SW480 (cell line): ENCODE results near the gene FKBP5.
"Not testable (repeated sequence)": the region's sequence is repeated elsewhere in the genome, so short reads cannot be mapped to it uniquely, and the experiment has no call there.

Source experiments
- DNase-seq: peaks from one replicate; pipeline ENCODE4 v3.0.0-alpha.2; 2016; ENCODE audit warnings: low spot score

Gene FKBP5

GRCh38 chr6:35611240-35611639, 77.5 kb downstream of the FKBP5 start:
- no peak for DNase-seq

DNA sequence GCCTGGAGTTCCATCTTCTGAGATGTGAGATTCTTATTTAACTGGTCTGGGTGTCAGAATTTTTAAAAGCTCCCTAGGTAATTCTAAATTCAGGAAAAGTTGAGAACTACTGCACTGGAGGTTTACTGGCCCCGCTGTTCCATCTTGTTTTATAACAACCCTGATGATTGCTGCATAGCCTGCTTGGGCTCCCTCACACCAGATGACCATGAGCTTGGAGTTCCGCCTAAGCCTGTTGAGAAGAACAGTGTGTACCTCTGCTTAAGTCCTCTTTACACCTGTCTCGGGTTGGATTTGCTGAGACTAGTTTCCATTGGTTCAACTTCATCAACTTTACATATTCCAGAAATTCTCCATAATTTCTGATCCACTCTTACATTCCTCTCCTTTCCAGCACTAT, 77.9 kb downstream of the FKBP5 start:
- no peak for DNase-seq

DNA sequence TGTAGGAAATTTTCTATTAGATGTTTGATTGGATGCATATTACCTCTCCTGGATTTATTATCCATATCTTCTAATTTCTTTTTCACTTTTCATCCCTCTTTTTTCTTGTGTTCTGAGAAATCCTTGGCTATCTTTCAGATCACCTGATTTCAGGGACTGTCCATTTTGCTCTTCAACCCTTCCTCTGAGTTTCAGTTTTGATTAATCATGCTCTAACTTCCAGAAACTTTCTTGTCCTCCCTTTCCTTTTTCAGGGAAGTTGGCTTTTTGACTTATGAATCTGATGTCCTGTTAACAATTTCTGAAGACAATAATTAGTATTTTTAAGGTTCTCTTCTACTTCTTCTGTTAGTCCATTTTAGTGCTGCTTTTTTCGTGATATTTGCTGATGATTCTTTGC, 79.1 kb downstream of the FKBP5 start:
- no peak for DNase-seq

DNA sequence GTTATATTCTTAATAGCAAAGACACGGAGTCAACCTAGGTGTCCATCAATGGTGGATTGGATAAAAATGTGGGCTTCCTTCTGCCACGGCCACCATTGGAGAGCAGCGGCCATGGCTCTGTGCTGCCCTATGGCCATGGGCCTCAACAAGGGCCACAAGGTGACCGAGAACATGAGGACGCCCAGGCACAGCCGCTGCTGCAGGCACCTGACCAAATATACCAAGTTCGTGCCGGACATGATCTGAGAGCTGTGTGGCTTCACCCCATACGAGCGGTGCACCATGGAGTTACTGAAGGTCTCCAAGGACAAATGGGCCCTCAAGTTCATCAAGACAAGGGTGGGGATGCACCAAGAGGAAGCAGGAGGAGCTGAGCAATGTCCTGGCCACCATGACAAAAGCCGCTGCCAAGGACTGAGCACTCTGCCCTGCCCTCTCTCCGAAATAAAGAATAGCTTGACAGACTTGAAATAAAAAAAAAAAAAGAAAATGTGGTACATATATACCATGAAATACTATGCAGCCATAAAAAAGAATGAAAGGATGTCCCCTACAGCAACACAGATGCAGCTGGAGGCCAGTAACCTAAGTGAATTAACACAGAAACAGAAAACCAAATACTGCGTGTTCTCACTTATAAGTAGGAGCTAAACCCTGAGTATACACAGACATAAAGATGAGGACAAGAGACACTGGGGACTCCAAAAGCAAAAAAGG, 81.0 kb downstream of the FKBP5 start:
- DNase-seq = no peak

- DNase-seq = no peak
Measured at GRCh38 chr6:35605600-35605999, 83.1 kb downstream of the FKBP5 start.

DNA sequence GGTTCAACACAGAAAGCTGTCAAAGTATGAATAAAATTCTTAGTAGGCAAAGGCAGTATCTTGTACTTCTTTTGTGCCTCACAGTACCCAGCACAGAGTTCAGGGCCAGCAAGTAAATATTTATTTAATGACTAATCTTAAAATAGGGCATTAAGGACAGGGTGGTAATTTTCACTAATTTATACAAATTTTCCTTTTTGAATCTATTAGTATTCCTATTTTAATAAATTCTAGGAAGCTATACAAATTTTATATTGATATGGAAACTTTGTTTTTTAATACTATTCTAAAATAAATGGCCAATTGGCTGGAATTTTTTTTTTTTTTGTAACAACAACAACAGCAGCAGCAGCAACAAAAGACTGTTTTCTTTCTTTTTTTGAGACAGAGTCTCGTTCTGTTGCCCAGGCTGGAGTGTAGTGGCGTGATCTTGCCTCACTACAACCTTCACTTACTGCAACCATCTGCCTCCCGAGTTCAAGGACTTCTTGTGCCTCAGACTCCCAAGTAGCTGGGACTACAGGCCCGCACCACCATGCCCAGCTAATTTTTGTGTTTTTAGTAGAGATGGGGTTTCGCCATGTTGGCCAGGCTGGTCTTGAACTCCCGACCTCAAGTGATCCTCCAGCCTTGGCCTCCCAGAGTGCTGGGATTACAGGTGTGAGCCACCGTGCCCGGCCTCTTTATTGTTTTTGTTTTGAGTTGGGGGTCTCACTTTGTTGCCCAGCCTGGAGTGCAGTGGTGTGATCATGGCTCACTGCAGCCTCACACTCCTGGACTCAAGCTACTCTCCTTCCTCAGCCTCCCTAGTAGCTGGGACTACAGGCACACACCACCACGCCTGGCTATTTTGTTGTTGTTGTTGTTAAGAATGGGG, 85.2 kb downstream of the FKBP5 start:
- DNase-seq = no peak

GRCh38 chr6:35602133-35602946, 86.4 kb downstream of the FKBP5 start:
- DNase-seq = no peak

DNA sequence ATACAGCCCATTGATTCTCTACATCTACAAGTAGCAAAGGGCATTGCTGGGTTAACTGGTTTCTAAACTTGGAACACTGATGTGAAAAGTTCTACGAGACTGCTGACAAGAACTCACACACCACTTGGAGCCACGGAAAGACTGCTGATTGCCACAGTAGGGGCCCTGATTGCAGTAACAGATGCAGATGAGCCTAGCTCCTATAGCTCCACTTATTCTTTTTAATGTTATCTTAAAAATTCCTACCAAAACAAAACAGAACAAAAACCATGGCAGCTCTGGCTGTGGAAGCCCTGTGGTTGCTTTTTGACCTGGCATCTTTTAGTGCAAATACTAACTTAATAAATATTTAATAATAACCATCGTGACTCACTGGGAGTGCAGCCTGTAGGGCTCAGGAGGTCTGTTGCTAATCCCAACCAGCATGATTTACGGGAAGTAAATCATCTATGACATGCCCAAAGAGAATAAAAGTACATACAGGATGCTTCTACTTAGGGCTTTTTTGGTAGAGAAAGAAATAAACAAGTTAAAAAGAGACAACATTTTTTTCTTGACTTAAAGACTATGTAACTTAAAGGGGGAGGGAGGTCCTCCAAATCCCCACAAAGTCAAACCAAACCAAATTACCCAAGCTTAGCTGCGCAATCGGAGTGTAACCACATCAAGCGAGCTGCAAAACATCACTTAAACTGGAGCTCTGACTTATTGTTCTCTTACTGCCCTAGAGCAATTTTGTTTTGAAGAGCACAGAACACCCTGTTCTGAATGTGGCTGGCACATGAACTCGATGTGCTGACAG, 87.2 kb downstream of the FKBP5 start:
- peak; percentile 41 for DNase-seq

DNA sequence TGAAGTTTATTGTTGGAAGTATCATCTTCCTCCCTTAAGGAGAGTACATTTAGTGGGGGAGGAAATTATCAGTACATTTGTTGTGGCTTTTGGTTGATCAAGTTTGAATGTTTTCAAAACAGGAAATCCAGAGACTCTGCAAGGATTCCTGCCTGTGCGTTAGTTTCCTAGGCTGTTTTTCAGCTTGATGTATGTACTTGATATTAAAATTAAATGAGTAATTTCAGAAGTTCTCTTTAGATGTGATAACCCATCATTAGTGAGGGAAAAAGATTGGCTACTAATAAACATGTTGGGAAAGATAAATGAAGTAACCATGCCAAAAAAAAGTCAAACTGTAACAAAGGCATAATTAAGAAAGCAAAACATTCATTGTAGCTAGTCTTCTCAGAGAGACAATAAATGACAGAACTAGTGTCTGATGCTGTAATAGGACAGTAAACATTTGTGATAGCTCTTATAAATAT, 88.0 kb downstream of the FKBP5 start:
- no peak for DNase-seq

DNA sequence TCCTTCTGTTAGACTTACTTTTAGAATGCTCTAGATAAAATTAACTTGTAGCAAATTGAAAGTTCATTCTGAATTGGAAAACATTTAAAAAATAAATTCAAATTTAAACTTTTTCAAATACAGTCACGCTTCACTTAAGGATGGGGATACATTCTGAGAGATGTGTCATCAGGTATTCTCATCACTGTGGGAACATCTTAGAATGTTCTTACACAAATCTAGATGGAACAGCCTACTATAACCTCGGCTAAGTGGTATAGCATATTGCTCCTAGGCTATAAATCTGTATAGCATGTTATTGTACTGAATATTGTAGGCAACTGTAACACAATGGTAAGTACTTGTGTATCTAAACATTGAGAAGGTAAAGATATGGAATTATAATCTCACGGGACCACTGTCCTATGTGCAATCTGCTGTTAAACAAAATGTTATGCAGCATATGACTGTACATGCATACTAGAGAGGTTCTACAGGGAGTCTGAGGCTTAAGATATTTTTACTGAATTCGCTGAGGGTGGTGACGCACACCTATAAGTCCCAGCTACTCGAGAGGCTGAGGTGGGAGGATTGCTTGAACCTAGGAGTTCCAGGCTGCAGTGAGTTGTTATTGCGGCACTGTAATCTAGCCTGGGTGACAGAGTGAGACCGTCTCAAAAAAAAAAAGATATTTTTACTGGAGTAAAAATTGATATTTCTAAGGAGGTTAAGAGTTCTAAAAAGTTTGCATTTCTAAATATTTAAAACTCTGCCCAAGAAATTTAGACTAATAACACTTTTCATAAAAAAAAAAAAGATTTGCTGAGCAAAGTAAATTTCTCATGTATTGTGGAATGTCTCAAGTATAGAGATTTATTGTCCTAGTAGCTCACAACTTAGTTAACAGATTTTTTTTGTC, 88.7 kb downstream of the FKBP5 start:
- no peak for DNase-seq

GRCh38 chr6:35598621-35599020, 90.1 kb downstream of the FKBP5 start:
- DNase-seq = not testable (repeated sequence)

GRCh38 chr6:35596448-35597442, 92.0 kb downstream of the FKBP5 start:
- peak; percentile 5 for DNase-seq

DNA sequence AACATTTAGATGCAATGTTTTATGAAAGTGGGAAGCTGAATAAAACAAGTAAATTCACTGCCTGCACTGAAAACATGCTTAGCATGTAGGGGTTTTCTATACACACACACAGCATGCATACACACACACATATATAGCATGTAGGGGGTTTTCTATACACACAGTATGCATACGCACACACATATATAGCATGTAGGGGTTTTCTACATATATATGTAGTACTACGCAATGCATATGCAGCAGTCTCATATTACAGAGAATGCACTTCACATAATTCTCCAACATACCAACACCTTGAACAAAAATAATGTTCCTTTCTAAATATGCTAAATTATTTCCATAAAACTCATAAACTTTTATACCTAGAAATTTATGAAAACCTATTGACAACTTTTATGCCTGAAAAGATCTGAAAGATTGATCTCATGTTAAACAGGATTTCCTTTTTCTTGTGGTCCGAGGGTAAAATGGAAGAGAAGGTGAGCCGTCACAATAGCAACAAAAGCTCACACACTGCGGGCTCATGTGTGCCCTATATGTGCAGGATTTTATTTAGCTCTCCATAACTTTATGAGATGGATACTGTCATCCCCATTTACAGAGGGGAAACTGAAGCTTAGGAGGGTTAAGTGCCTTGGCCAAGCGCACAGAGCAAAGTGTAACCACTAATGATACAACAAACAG, 94.1 kb downstream of the FKBP5 start:
- DNase-seq = no peak

GRCh38 chr6:35592178-35592577, 96.5 kb downstream of the FKBP5 start:
- DNase-seq = no peak

DNA sequence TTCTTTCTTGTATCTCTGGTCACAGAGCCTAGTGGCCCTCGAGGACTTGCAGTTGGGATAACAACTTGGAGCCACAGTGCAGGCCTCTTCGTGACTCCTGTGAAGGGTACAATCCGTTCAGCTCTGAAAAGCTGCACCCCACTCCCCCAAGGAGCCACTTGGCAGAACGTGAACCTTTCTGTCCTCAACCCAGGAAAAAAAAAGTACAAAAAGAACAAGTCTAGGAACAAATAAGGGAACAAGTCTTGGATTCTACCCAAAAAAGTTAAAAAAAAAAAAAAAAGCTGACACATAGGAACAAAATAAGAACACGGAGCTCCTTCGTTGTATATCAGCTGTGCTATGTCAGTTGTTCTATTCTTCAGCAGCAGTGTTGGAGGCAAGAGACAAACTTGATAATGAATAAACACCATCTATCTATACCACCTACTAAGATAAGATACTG, 98.1 kb downstream of the FKBP5 start:
- no peak for DNase-seq

GRCh38 chr6:35589904-35590303, 98.8 kb downstream of the FKBP5 start:
- no peak for DNase-seq

DNA sequence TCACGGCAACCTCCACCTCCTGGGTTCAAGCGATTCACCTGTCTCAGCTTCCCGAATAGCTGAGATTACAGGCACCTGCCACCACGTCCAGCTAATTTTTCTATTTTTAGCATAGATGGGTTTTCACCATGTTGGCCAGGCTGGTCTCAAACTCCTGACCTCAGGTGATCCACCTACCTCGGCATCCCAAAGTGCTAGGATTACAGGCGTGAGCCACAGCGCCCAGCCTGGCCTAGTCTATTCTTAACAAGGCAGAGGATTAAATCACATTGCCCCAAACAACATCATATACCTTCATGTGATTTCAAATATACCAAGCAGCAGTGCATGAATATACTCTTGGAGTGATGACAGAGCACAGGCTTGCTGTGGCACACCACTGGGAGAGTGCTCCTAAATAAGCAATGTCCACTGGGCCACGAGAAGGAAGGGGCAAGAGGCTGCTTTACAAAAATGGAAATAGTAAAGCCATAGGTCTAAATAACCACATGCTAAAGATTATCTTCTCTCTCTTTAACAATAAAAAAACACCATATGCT, 99.4 kb downstream of the FKBP5 start:
- DNase-seq = no peak

DNA sequence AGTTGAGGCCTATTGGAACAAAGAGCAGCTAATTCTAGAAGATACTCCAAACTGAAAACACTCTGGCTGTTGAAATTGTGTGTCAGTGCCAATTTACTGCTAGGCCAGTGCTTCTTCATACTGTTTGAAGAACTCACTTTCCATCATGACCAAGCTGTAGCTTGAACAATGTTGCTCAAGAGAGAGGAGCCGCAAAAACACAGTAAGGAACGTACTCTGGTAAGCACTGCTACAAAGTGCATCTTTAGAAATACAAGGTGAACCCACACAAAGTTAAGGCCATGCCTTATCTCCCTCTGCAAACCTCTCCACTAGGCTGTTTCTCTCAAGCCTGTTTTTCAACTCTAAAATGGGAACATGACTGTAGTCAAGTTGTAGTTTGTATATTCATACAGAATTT, 101.5 kb downstream of the FKBP5 start:
- no peak for DNase-seq
